ENCODE data around the gene IFIT2. TPM values are rescaled to one million over a fixed set of nuclear protein-coding genes. Genes with fewer than 3 reads are reported as not detected.

The IFIT2 gene
- total and polyA plus RNA-seq, 2 experiments from 2014 or later: 2.9 to 4.6 TPM

DNA sequence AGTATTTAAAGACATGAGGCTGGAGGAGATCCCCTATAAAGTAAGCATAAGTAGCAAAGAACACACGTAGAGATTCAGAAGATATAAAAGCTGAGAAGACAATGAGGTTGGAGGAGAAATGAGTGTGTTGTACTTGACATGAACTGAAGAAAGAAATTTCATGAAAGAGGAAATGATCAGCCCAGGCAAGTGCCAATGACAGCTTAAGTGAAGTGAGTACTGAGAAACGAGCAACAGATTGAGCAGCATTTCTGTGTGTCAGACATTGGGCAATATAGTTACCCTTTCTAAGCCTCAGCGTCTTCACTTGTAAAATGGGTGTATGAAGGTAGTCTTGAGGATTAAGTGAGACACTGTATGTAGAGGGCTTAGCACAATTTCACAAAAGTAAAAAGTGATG, 45.5 kb upstream of the IFIT2 start:
- Histone ChIP-seq H3K27ac (no peak overlapping the region), H3K4me1 (ENCODE audit: insufficient read depth) (peaks cover 3% of the 10 kb centered on the region), H3K4me3 (no peak overlapping the region), H3K36me3 (replicated peaks; ENCODE audit: insufficient read depth, low read depth) (no peaks in the 10 kb centered on the region), H3K27me3 (no peaks in the 10 kb centered on the region), H3K9me2 (replicated peaks; ENCODE audit: insufficient read depth) (no peaks in the 10 kb centered on the region), H4K20me1 (ENCODE audit: insufficient read depth, poor library complexity, severe bottlenecking) (no peaks in the 10 kb centered on the region), H3K79me2 (no peaks in the 10 kb centered on the region), H2AFZ (no peak overlapping the region), H3K9me3 (ENCODE audit: low read depth) (no peaks in the 10 kb centered on the region), H3K4me2 (no peak overlapping the region)
- no peak for DNase-seq (ENCODE audit: low spot score)
- WGBS (ENCODE audit: low lambda C conversion rate, missing lambda C conversion rate): 85% methylated on average over 3 of the region's 3 CpGs
- TF ChIP-seq, protein P1, sequence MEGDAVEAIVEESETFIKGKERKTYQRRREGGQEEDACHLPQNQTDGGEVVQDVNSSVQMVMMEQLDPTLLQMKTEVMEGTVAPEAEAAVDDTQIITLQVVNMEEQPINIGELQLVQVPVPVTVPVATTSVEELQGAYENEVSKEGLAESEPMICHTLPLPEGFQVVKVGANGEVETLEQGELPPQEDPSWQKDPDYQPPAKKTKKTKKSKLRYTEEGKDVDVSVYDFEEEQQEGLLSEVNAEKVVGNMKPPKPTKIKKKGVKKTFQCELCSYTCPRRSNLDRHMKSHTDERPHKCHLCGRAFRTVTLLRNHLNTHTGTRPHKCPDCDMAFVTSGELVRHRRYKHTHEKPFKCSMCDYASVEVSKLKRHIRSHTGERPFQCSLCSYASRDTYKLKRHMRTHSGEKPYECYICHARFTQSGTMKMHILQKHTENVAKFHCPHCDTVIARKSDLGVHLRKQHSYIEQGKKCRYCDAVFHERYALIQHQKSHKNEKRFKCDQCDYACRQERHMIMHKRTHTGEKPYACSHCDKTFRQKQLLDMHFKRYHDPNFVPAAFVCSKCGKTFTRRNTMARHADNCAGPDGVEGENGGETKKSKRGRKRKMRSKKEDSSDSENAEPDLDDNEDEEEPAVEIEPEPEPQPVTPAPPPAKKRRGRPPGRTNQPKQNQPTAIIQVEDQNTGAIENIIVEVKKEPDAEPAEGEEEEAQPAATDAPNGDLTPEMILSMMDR (IDR thresholded peaks at IDR 0.05; ENCODE audit: poor library complexity): no peak
- TF ChIP-seq EZH2phosphoT487 (IDR thresholded peaks at IDR 0.05; ENCODE audit: low read depth, severe bottlenecking, unreplicated experiment) (no peak), EZH2 (IDR thresholded peaks at IDR 0.05; ENCODE audit: borderline replicate concordance) (no peak)

DNA sequence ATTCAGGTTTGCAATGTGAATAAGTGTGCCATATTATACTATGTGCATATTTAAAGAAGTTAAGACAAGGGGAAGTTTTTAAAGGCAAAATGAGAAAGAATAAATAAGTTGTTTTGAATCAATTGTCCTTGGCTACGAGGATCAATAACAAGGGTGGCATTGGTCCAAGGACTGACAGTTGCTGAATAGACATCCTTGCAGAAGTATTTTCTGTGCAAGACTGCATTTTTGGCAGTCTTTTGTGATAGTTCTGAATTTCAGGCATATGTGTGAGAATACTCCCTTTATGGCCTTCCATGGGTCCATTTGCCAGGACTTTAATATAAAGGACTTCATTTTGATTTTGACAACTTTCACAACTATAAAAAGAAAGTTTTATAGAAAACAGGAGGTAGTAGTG, 44.9 kb upstream of the IFIT2 start:
- no peaks in the 10 kb centered on the region for H3K36me3 ChIP-seq (replicated peaks; ENCODE audit: insufficient read depth, low read depth)
- DNase-seq (ENCODE audit: low spot score): no peak
- 88% methylated on average over 1 of the region's 1 CpG for WGBS (ENCODE audit: low lambda C conversion rate, missing lambda C conversion rate)
- TF ChIP-seq, protein P1 (IDR thresholded peaks at IDR 0.05; ENCODE audit: poor library complexity): no peak
- no peak for TF ChIP-seq EZH2phosphoT487 (IDR thresholded peaks at IDR 0.05; ENCODE audit: low read depth, severe bottlenecking, unreplicated experiment)
- TF ChIP-seq EZH2 (IDR thresholded peaks at IDR 0.05; ENCODE audit: borderline replicate concordance): no peak
- H2AFZ ChIP-seq: no peak overlapping the region
- H3K9me2 ChIP-seq (replicated peaks; ENCODE audit: insufficient read depth): no peaks in the 10 kb centered on the region
- no peaks in the 10 kb centered on the region for H4K20me1 ChIP-seq (ENCODE audit: insufficient read depth, poor library complexity, severe bottlenecking)
- H3K27me3 ChIP-seq: no peaks in the 10 kb centered on the region
- H3K4me1 ChIP-seq (ENCODE audit: insufficient read depth): peaks cover 6% of the 10 kb centered on the region
- H3K79me2 ChIP-seq: no peaks in the 10 kb centered on the region
- no peak overlapping the region for H3K4me2 ChIP-seq
- H3K4me3 ChIP-seq: no peak overlapping the region
- no peaks in the 10 kb centered on the region for H3K9me3 ChIP-seq (ENCODE audit: low read depth)
- no peak overlapping the region for H3K27ac ChIP-seq

DNA sequence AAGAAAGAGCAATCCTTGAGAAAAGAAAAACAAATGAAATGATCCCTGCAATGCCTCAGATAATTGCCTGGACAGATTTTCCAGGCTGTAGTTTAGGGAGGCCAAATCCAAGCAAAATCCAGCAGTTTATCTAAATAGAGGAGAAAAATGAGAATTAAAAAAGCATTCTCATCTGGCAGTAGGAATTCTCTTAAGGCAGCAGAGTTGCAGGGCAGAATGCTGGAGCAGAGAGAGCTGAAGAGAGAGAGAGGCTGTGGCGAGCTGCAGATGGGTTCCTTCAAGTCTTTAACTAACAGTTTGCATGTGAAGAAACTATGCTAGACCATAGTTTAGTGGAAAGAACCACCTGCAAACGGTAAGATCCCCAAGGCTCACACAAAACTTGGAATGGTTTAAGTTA, 44.3 kb upstream of the IFIT2 start:
- no peaks in the 10 kb centered on the region for H3K27me3 ChIP-seq
- no peak overlapping the region for H2AFZ ChIP-seq
- no peak overlapping the region for H3K27ac ChIP-seq
- no peak overlapping the region for H3K4me2 ChIP-seq
- H3K9me3 ChIP-seq (ENCODE audit: low read depth): no peaks in the 10 kb centered on the region
- DNase-seq (ENCODE audit: low spot score): no peak
- 62% methylated on average over 2 of the region's 2 CpGs for WGBS (ENCODE audit: low lambda C conversion rate, missing lambda C conversion rate)
- H3K9me2 ChIP-seq (replicated peaks; ENCODE audit: insufficient read depth): no peaks in the 10 kb centered on the region
- H4K20me1 ChIP-seq (ENCODE audit: insufficient read depth, poor library complexity, severe bottlenecking): no peaks in the 10 kb centered on the region
- H3K79me2 ChIP-seq: no peaks in the 10 kb centered on the region
- no peak overlapping the region for H3K4me3 ChIP-seq
- H3K36me3 ChIP-seq (replicated peaks; ENCODE audit: insufficient read depth, low read depth): no peaks in the 10 kb centered on the region
- H3K4me1 ChIP-seq (ENCODE audit: insufficient read depth): peaks cover 12% of the 10 kb centered on the region
- TF ChIP-seq EZH2phosphoT487 (IDR thresholded peaks at IDR 0.05; ENCODE audit: low read depth, severe bottlenecking, unreplicated experiment) (no peak), EZH2 (IDR thresholded peaks at IDR 0.05; ENCODE audit: borderline replicate concordance) (no peak)
- TF ChIP-seq, protein P1 (IDR thresholded peaks at IDR 0.05; ENCODE audit: poor library complexity): no peak

DNA sequence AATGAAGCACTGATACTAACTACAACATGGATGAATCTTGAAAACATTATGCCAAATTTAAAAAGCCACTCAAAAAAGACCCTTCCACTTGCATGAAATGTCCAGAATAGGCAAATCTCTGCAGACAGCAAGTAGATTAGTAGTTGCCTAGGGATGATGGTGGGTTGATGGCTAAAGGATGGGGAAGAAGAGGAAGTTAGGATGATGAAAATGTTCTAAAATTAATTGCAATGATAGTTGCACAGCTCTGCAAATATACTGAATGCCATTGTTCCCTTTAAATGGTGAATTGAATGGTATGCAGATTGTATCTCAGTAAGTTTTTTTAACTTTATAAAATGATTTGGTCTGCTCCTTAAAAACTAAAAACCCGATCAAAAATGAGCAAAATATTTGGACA, 43.0 kb upstream of the IFIT2 start:
- Histone ChIP-seq H4K20me1 (ENCODE audit: insufficient read depth, poor library complexity, severe bottlenecking) (no peaks in the 10 kb centered on the region), H3K9me2 (replicated peaks; ENCODE audit: insufficient read depth) (no peaks in the 10 kb centered on the region), H3K36me3 (replicated peaks; ENCODE audit: insufficient read depth, low read depth) (no peaks in the 10 kb centered on the region), H3K4me2 (no peak overlapping the region), H3K4me1 (ENCODE audit: insufficient read depth) (peaks cover 14% of the 10 kb centered on the region), H2AFZ (no peak overlapping the region), H3K27me3 (no peaks in the 10 kb centered on the region), H3K4me3 (no peak overlapping the region), H3K27ac (no peak overlapping the region), H3K9me3 (ENCODE audit: low read depth) (no peaks in the 10 kb centered on the region), H3K79me2 (no peaks in the 10 kb centered on the region)
- no peak for DNase-seq (ENCODE audit: low spot score)
- WGBS (ENCODE audit: low lambda C conversion rate, missing lambda C conversion rate): 100% methylated on average over 1 of the region's 1 CpG
- TF ChIP-seq EZH2phosphoT487 (IDR thresholded peaks at IDR 0.05; ENCODE audit: low read depth, severe bottlenecking, unreplicated experiment): no peak
- TF ChIP-seq EZH2 (IDR thresholded peaks at IDR 0.05; ENCODE audit: borderline replicate concordance): no peak
- TF ChIP-seq, protein P1 (IDR thresholded peaks at IDR 0.05; ENCODE audit: poor library complexity): no peak
